Measurements from ENCODE around the gene TSHZ2.

The TSHZ2 gene

GRCh38 chr20:52933867-52934266 lies 38.3 kb upstream of the TSHZ2 start:
- Histone ChIP-seq H3K36me3 (ENCODE audit: control insufficient read depth, insufficient read depth, low read length) (no peaks in the 10 kb centered on the region), H3K4me3 (replicated peaks; ENCODE audit: low read depth, low read length) (no peak overlapping the region), H3K27me3 (replicated peaks; ENCODE audit: control insufficient read depth, insufficient read depth, low read length) (no peaks in the 10 kb centered on the region)
- DNase-seq (ENCODE audit: extremely low read depth, insufficient read length), result no peak
- TF ChIP-seq CTCF (IDR thresholded peaks at IDR 0.05; ENCODE audit: insufficient read depth, low read length, poor library complexity, severe bottlenecking), result no peak

- no peaks in the 10 kb centered on the region for H3K36me3 ChIP-seq (ENCODE audit: control insufficient read depth, insufficient read depth, low read length)
- no peaks in the 10 kb centered on the region for H3K27me3 ChIP-seq (replicated peaks; ENCODE audit: control insufficient read depth, insufficient read depth, low read length)
- no peak overlapping the region for H3K4me3 ChIP-seq (replicated peaks; ENCODE audit: low read depth, low read length)
- TF ChIP-seq CTCF (IDR thresholded peaks at IDR 0.05; ENCODE audit: insufficient read depth, low read length, poor library complexity, severe bottlenecking), result no peak
- DNase-seq (ENCODE audit: extremely low read depth, insufficient read length), result no peak
Measured at GRCh38 chr20:52936351-52937340, 35.5 kb upstream of the TSHZ2 start.

- peak; percentile 8 for TF ChIP-seq CTCF (IDR thresholded peaks at IDR 0.05; ENCODE audit: insufficient read depth, low read length, poor library complexity, severe bottlenecking)
- no peak for DNase-seq (ENCODE audit: extremely low read depth, insufficient read length)
- Histone ChIP-seq H3K36me3 (ENCODE audit: control insufficient read depth, insufficient read depth, low read length) (no peaks in the 10 kb centered on the region), H3K27me3 (replicated peaks; ENCODE audit: control insufficient read depth, insufficient read depth, low read length) (no peaks in the 10 kb centered on the region), H3K4me3 (replicated peaks; ENCODE audit: low read depth, low read length) (no peak overlapping the region)
Measured at GRCh38 chr20:52937591-52938100, 34.5 kb upstream of the TSHZ2 start.

GRCh38 chr20:52939141-52939540 lies 33.0 kb upstream of the TSHZ2 start:
- Histone ChIP-seq H3K36me3 (ENCODE audit: control insufficient read depth, insufficient read depth, low read length) (no peaks in the 10 kb centered on the region), H3K27me3 (replicated peaks; ENCODE audit: control insufficient read depth, insufficient read depth, low read length) (no peaks in the 10 kb centered on the region), H3K4me3 (replicated peaks; ENCODE audit: low read depth, low read length) (no peak overlapping the region)
- DNase-seq (ENCODE audit: extremely low read depth, insufficient read length), result no peak
- TF ChIP-seq CTCF (IDR thresholded peaks at IDR 0.05; ENCODE audit: insufficient read depth, low read length, poor library complexity, severe bottlenecking), result no peak

- DNase-seq (ENCODE audit: extremely low read depth, insufficient read length), result no peak
- no peaks in the 10 kb centered on the region for H3K27me3 ChIP-seq (replicated peaks; ENCODE audit: control insufficient read depth, insufficient read depth, low read length)
- no peaks in the 10 kb centered on the region for H3K36me3 ChIP-seq (ENCODE audit: control insufficient read depth, insufficient read depth, low read length)
- TF ChIP-seq CTCF (IDR thresholded peaks at IDR 0.05; ENCODE audit: insufficient read depth, low read length, poor library complexity, severe bottlenecking), result no peak
- no peak overlapping the region for H3K4me3 ChIP-seq (replicated peaks; ENCODE audit: low read depth, low read length)
Measured at GRCh38 chr20:52941808-52942207, 30.4 kb upstream of the TSHZ2 start.
